ENCODE results near the gene LRRC47.
"Not testable (repeated sequence)": the region's sequence is repeated elsewhere in the genome, so short reads cannot be mapped to it uniquely, and the experiment has no call there.

Gene LRRC47

DNA sequence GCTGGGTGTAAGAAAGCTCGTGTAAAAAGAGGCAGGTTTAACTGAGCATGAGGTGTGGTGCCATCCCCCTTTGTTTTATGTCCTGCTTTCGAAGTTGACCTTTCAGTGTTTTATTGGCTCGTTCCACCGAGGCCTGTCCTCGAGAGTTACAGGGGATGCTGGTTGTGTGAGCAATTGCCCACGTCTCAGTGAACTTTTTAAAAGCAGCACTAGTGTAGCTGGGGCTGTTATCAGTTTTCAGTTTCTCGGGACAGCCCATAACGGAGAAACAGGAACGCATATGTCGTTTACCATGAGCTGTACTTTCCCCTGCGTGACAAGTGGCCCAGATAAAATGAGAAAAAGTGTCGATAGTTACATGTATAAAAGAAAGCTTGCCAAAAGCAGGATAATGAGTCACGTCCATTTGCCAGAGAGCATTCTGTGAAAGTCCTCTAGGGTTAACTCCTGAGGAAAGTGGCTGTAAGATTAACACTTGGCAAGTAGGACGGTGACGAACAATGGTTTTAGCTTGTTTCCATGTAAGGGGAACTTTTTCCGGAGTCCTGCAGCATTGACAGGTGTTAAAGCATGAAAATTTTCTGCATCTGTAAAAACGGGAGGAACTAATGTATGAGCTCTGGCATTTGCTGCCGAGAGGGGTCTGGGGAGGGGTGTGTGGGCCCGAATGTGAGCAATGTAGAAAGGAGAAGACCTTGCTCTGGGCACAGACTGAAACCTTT is 7.8 kb upstream of the LRRC47 start:
- no peaks in the 10 kb centered on the region for H3K36me3 ChIP-seq
- no peak for DNase-seq
- no peak overlapping the region for H3K4me3 ChIP-seq (ENCODE audit: low read depth, low read length)
- H3K4me1 ChIP-seq, result no peaks in the 10 kb centered on the region
- TF ChIP-seq, protein P1, sequence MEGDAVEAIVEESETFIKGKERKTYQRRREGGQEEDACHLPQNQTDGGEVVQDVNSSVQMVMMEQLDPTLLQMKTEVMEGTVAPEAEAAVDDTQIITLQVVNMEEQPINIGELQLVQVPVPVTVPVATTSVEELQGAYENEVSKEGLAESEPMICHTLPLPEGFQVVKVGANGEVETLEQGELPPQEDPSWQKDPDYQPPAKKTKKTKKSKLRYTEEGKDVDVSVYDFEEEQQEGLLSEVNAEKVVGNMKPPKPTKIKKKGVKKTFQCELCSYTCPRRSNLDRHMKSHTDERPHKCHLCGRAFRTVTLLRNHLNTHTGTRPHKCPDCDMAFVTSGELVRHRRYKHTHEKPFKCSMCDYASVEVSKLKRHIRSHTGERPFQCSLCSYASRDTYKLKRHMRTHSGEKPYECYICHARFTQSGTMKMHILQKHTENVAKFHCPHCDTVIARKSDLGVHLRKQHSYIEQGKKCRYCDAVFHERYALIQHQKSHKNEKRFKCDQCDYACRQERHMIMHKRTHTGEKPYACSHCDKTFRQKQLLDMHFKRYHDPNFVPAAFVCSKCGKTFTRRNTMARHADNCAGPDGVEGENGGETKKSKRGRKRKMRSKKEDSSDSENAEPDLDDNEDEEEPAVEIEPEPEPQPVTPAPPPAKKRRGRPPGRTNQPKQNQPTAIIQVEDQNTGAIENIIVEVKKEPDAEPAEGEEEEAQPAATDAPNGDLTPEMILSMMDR (IDR thresholded peaks at IDR 0.05; ENCODE audit: low read depth, low read length), result no peak
- H3K9me3 ChIP-seq, result no peaks in the 10 kb centered on the region
- H3K27me3 ChIP-seq, result no peaks in the 10 kb centered on the region

DNA sequence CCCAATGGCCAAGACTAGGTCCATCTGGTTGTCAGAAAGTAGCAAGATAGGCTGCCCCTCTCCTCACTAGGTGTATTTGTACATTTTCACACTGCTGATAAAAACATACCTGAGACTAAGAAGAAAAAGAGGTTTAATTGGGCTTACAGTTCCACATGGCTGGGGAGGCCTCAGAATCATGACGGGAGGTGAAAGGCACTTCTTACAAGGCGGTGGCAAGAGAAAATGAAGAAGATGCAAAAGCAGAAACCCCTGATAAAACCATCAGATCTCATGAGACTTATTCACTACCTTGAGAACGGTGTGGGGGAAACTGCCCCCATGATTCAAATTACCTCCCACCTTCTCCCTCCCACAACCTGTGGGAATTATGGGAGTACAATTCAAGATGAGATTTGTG is 4.5 kb upstream of the LRRC47 start:
- not testable (repeated sequence) for DNase-seq; H3K4me1 ChIP-seq; H3K27me3 ChIP-seq; H3K36me3 ChIP-seq; H3K4me3 ChIP-seq (ENCODE audit: low read depth, low read length); H3K9me3 ChIP-seq

DNA sequence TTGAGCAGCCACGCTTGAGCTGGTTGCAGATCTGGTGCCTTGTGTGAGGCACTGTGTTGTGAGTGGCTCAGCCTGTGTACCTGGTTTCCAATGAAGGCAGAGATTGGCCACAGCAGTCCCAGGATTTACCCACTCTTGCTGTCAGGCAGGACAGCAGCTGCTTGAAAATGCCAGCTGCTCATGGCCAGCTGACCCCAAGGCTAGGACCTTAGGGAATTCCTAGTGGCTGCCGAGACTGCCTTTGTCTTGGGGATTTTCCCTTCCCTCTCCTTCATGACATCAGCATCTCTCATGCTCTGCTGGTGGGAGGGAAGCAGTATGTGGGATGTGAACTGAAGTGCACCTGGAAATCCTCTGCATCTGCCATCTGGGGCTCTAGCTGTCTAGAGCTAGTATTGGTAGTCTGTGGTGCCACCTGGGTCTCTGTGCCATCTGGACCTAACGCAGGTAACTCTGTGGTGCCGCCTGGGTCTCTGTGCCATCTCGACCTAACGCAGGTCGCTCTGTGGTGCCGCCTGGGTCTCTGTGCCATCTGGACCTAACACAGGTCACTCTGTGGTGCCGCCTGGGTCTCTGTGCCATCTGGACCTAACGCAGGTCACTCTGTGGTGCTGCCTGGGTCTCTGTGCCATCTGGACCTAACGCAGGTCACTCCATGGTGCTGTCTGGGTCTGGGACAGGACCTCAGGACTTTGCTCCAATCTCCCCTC is 3.8 kb upstream of the LRRC47 start:
- H3K4me1 ChIP-seq, result no peaks in the 10 kb centered on the region
- TF ChIP-seq, protein P1 (IDR thresholded peaks at IDR 0.05; ENCODE audit: low read depth, low read length), result no peak
- no peak overlapping the region for H3K4me3 ChIP-seq (ENCODE audit: low read depth, low read length)
- no peaks in the 10 kb centered on the region for H3K27me3 ChIP-seq
- no peaks in the 10 kb centered on the region for H3K9me3 ChIP-seq
- H3K36me3 ChIP-seq, result no peaks in the 10 kb centered on the region
- DNase-seq, result no peak

- Histone ChIP-seq H3K9me3 (no peaks in the 10 kb centered on the region), H3K36me3 (no peaks in the 10 kb centered on the region), H3K4me1 (no peaks in the 10 kb centered on the region), H3K4me3 (ENCODE audit: low read depth, low read length) (peak overlapping the region; percentile 74), H3K27me3 (no peaks in the 10 kb centered on the region)
- DNase-seq, result no peak
- TF ChIP-seq, protein P1 (IDR thresholded peaks at IDR 0.05; ENCODE audit: low read depth, low read length), result no peak
Observed at GRCh38 chr1:3795453-3796214, 664 bp downstream of the LRRC47 start.

DNA sequence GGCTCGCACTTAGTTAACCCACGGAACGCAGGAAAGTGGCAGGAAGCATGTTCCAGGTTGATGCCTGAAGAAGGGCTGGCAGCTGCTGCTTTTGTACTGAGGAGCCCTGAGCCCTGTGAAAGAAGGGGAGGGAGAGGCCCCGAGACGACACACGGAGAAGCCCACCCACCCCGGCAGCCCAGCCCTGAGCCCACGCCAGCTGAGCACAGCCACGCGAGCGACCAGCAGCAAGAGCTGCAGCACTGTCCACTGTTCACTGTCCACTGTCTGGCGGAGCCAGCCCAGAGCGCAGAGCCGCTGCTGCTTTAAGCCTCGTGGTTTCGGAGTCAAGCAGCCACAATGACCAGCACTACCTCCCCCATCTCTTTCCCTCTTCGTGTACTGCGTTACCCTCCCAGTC is 5.3 kb downstream of the LRRC47 start:
- H3K9me3 ChIP-seq, result no peaks in the 10 kb centered on the region
- H3K4me1 ChIP-seq, result no peaks in the 10 kb centered on the region
- no peaks in the 10 kb centered on the region for H3K27me3 ChIP-seq
- DNase-seq, result no peak
- H3K4me3 ChIP-seq (ENCODE audit: low read depth, low read length), result no peak overlapping the region
- TF ChIP-seq, protein P1 (IDR thresholded peaks at IDR 0.05; ENCODE audit: low read depth, low read length), result no peak
- H3K36me3 ChIP-seq, result no peaks in the 10 kb centered on the region; the same call in 1 of the 2 replicates

GRCh38 chr1:3790500-3790923 is 5.8 kb downstream of the LRRC47 start:
- no peaks in the 10 kb centered on the region; the same call in 1 of the 2 replicates for H3K36me3 ChIP-seq

More at GRCh38 chr1:3790500-3790923, 5.8 kb downstream of the LRRC47 start:
- DNase-seq, result no peak
- H3K4me1 ChIP-seq, result no peaks in the 10 kb centered on the region
- H3K9me3 ChIP-seq, result no peaks in the 10 kb centered on the region
- no peak overlapping the region for H3K4me3 ChIP-seq (ENCODE audit: low read depth, low read length)
- no peaks in the 10 kb centered on the region for H3K27me3 ChIP-seq
- TF ChIP-seq, protein P1 (IDR thresholded peaks at IDR 0.05; ENCODE audit: low read depth, low read length), result no peak
